SU-DHL-6 (cell line): ENCODE measurements around the gene C2orf81.

ENCODE experiments used
- EZH2phosphoT487 ChIP-seq: fragments of 200-600 bp; sonication (generic), shearing (Covaris generic); conservative IDR thresholded peaks from 2 replicates; pipeline ENCODE4 v1.6.1; 2018; ENCODE audit warnings: mild to moderate bottlenecking, antibody characterized with exemption, low read length, moderate library complexity, mixed read lengths
- TF ChIP-seq, protein P1 (sequence below): fragments of 200-600 bp; sonication (generic); IDR thresholded peaks from one replicate; pipeline ENCODE4 v1.5.1; 2017; ENCODE audit warnings: antibody characterized with exemption, mild to moderate bottlenecking, low read length, moderate library complexity; ENCODE audit not compliant: insufficient read depth, poor library complexity, severe bottlenecking

DNA sequence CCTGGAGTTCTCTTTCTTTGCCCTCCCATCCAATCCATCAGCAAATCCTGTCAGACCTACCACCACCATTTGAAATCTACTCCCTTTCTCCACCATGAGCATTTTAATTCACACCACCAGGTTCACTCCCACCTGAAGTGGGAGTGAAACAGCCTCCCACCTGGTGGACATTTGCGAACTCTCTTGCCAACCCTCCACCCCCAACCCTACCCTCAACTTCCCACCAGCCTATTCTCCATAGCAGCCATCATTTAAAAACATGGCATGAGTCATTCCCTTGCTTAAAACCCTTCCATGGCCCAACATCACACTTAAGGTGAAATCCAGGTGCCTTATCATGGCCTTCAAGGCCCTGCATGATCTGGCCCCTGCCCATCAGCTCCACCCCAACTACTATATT is 16.8 kb upstream of the C2orf81 start:
- TF ChIP-seq, protein P1, sequence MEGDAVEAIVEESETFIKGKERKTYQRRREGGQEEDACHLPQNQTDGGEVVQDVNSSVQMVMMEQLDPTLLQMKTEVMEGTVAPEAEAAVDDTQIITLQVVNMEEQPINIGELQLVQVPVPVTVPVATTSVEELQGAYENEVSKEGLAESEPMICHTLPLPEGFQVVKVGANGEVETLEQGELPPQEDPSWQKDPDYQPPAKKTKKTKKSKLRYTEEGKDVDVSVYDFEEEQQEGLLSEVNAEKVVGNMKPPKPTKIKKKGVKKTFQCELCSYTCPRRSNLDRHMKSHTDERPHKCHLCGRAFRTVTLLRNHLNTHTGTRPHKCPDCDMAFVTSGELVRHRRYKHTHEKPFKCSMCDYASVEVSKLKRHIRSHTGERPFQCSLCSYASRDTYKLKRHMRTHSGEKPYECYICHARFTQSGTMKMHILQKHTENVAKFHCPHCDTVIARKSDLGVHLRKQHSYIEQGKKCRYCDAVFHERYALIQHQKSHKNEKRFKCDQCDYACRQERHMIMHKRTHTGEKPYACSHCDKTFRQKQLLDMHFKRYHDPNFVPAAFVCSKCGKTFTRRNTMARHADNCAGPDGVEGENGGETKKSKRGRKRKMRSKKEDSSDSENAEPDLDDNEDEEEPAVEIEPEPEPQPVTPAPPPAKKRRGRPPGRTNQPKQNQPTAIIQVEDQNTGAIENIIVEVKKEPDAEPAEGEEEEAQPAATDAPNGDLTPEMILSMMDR = no peak
- TF ChIP-seq EZH2phosphoT487 = no peak
